A549 (cell line): Measurements from ENCODE around the gene CEP72. TPM values are rescaled to one million over a fixed set of nuclear protein-coding genes. Genes with fewer than 3 reads are reported as not detected.

ENCODE experiments used
- ATAC-seq, 2 experiments: fragments of 200-7000 bp in 1 of 2; fragments of >200 bp in 1 of 2; cut with Nextera tagmentation in 1 of 2; cut with Tn5 transposase in 1 of 2; 3 replicates each; pipeline versions ENCODE4 v1.8.0 to v1.9.1; 2018 to 2020; ENCODE audit warnings: mild to moderate bottlenecking in 1 of 2, moderate library complexity in 1 of 2
- CTCF ChIA-PET: fragments of 300-600 bp; sonication (Branson Sonifier 250); formaldehyde crosslinking; extraction: SDS; loops from one replicate; lab custom pipeline; 2021; ENCODE audit warnings: antibody characterized with exemption, inconsistent platforms; lab: Yijun Ruan, JAX
- POLR2A ChIA-PET: fragments of 350-600 bp; formaldehyde crosslinking; extraction: SDS; loops from one replicate; lab custom pipeline; 2021; ENCODE audit warnings: antibody characterized with exemption, inconsistent platforms; lab: Yijun Ruan, JAX
- DNase-seq, 2 experiments: peaks; one replicate each; pipeline versions ENCODE4 v3.0.0 to v3.0.0-alpha.2; 2011 to 2016; ENCODE audit warnings: low read depth in 1 of 2, low spot score in 1 of 2
- FAIRE-seq: peaks from 2 replicates; lab custom pipeline; 2011; peaks lifted over from hg19 to GRCh38; lab: Jason Lieb, UNC
- H3K27ac ChIP-seq, 2 experiments: fragments of >200 bp; sonication (Bioruptor Twin); formaldehyde crosslinking; 3 replicates each; pipeline ENCODE4 v1.5.1; 2016 to 2017
- H3K4me1 ChIP-seq: fragments of >200 bp; sonication (Bioruptor Twin); formaldehyde crosslinking; 3 replicates; pipeline ENCODE4 v1.6.1; 2016
- H3K4me2 ChIP-seq: fragments of >200 bp; sonication (Bioruptor Twin); formaldehyde crosslinking; 3 replicates; pipeline ENCODE4 v1.6.1; 2016
- H3K4me3 ChIP-seq: fragments of >200 bp; sonication (Bioruptor Twin); formaldehyde crosslinking; 3 replicates; pipeline ENCODE4 v1.5.1; 2016
- H3K9me3 ChIP-seq: fragments of >200 bp; sonication (Bioruptor Twin); formaldehyde crosslinking; 3 replicates; pipeline ENCODE4 v1.6.1; 2016
- BHLHE40 ChIP-seq: IDR thresholded peaks from 2 replicates; pipeline ENCODE4 v1.6.1; 2012; ENCODE audit warnings: low read depth, low read length, inconsistent platforms
- CBX2 ChIP-seq: fragments of 200-600 bp; sonication (generic); IDR thresholded peaks from 2 replicates; pipeline ENCODE4 v1.6.1; 2016; ENCODE audit warnings: low read depth, mild to moderate bottlenecking, borderline replicate concordance
- CEBPB ChIP-seq, 2 experiments: fragments of >200 bp in 1 of 2; sonication (Bioruptor Twin) in 1 of 2; formaldehyde crosslinking in 1 of 2; IDR thresholded peaks; 2 replicates each; pipeline ENCODE4 v1.6.1; 2012 to 2016
- E2F6 ChIP-seq: IDR thresholded peaks from 2 replicates; pipeline ENCODE4 v1.6.1; 2012; ENCODE audit warnings: low read depth, borderline replicate concordance
- ELK1 ChIP-seq: fragments of 150-350 bp; IDR thresholded peaks from 2 replicates; pipeline ENCODE4 v1.6.1; 2014; ENCODE audit warnings: low read depth, mild to moderate bottlenecking, low read length
- FOSB ChIP-seq: fragments of 250-450 bp; sonication (Bioruptor Pico); IDR thresholded peaks from 2 replicates; pipeline ENCODE4 v1.5.0; 2020; ENCODE audit warnings: mild to moderate bottlenecking, moderate library complexity
- GATA3 ChIP-seq: IDR thresholded peaks from 2 replicates; pipeline ENCODE4 v1.6.1; 2012; ENCODE audit warnings: borderline replicate concordance
- HDAC2 ChIP-seq: fragments of 200-600 bp; sonication (generic); IDR thresholded peaks from 2 replicates; pipeline ENCODE4 v1.6.1; 2016
- HEYL ChIP-seq: fragments of 250-450 bp; sonication (Bioruptor Pico); IDR thresholded peaks from 2 replicates; pipeline ENCODE4 v1.8.0; 2021; ENCODE audit warnings: mild to moderate bottlenecking, moderate library complexity
- JUNB ChIP-seq: fragments of >200 bp; sonication (Bioruptor Twin); formaldehyde crosslinking; IDR thresholded peaks from 2 replicates; pipeline ENCODE4 v1.6.1; 2016
- MAFK ChIP-seq: fragments of 450-650 bp; IDR thresholded peaks from 2 replicates; pipeline ENCODE4 v1.6.1; 2014; ENCODE audit not compliant: partially characterized antibody
- MAZ ChIP-seq: fragments of 150-350 bp; IDR thresholded peaks from 2 replicates; pipeline ENCODE4 v1.6.1; 2014; ENCODE audit warnings: antibody characterized with exemption, low read depth, low read length, borderline replicate concordance
- MYC ChIP-seq: IDR thresholded peaks from 2 replicates; pipeline ENCODE4 v1.6.1; 2012; ENCODE audit warnings: mild to moderate bottlenecking, inconsistent platforms, low read length, improper control_type of control experiment, borderline replicate concordance
- NR3C1 ChIP-seq: fragments of >200 bp; sonication (Bioruptor Twin); formaldehyde crosslinking; IDR thresholded peaks from 3 replicates; pipeline ENCODE4 v1.6.1; 2017
- PHF8 ChIP-seq: fragments of 200-600 bp; sonication (generic); IDR thresholded peaks from 2 replicates; pipeline ENCODE4 v1.6.1; 2016; ENCODE audit warnings: low read depth, mild to moderate bottlenecking, antibody characterized with exemption, moderate library complexity, borderline replicate concordance
- POLR2A ChIP-seq: IDR thresholded peaks from 2 replicates; pipeline ENCODE4 v1.6.1; 2012; ENCODE audit warnings: mild to moderate bottlenecking, low read length
- RAD21 ChIP-seq, 2 experiments: fragments of >200 bp in 1 of 2; sonication (Bioruptor Twin) in 1 of 2; formaldehyde crosslinking in 1 of 2; IDR thresholded peaks in 1 of 2; conservative IDR thresholded peaks in 1 of 2; 2 replicates in 1 of 2; 3 replicates in 1 of 2; pipeline ENCODE4 v1.6.1; 2012 to 2018; ENCODE audit warnings: inconsistent platforms in 1 of 2
- RARB ChIP-seq: fragments of 250-450 bp; sonication (Bioruptor Pico); IDR thresholded peaks from 2 replicates; pipeline ENCODE4 v1.8.0; 2021; ENCODE audit warnings: mild to moderate bottlenecking, moderate library complexity
- RNF2 ChIP-seq: fragments of 200-600 bp; sonication (generic); IDR thresholded peaks from 2 replicates; pipeline ENCODE4 v1.6.1; 2016; ENCODE audit warnings: low read depth, mild to moderate bottlenecking, antibody characterized with exemption, moderate library complexity, borderline replicate concordance
- SMC3 ChIP-seq: fragments of >200 bp; sonication (Bioruptor Twin); formaldehyde crosslinking; IDR thresholded peaks from 3 replicates; pipeline ENCODE4 v1.6.1; 2018; ENCODE audit warnings: inconsistent platforms
- SREBF2 ChIP-seq: fragments of 450-650 bp; IDR thresholded peaks from 2 replicates; pipeline ENCODE4 v1.6.1; 2014; ENCODE audit warnings: mild to moderate bottlenecking, moderate library complexity
- TFCP2L1 ChIP-seq: fragments of 250-450 bp; sonication (Bioruptor Pico); IDR thresholded peaks from 2 replicates; pipeline ENCODE4 v1.5.0; 2021; ENCODE audit warnings: mild to moderate bottlenecking
- WGBS: methylation state at CpG from one replicate; pipeline ENCODE4 v1.1.6; 2017; ENCODE audit errors: missing lambda C conversion rate; 5-methylcytosine and 5-hydroxymethylcytosine counted together
- polyA plus RNA-seq, 4 experiments: library from polyadenylated mRNA; depleted of rRNA in 3 of 4; stranded (reverse); fragments of >200 nt; fragmentation: RNase III in 1 of 4; extraction: RNeasy Plus Mini Kit Qiagen cat#74134 plus additional on column Dnase treatment in 1 of 4; gene quantifications; 2 replicates in 3 of 4; 3 replicates in 1 of 4; pipeline ENCODE4 v1.2.3, GENCODE V29; 2011 to 2017
- TF ChIP-seq, protein P1 (sequence below): fragments of 450-650 bp; IDR thresholded peaks from 2 replicates; pipeline ENCODE4 v1.6.1; 2014; ENCODE audit warnings: antibody characterized with exemption
- TF ChIP-seq, protein P2 (sequence below): IDR thresholded peaks from 2 replicates; pipeline ENCODE4 v1.6.1; 2012

The CEP72 gene
- polyA plus RNA-seq, 2 of the 4 experiments (the other 2 are of a cell fraction), result 10.8 to 11.1 TPM

- 91% methylated on average over 19 of the region's 38 CpGs for WGBS
- DNase-seq, result no peak
Measured at GRCh38 chr5:663436-664342, 51.5 kb downstream of the CEP72 start.

GRCh38 chr5:664343-664993 lies 52.3 kb downstream of the CEP72 start:
- 87% methylated on average over 12 of the region's 24 CpGs for WGBS
- H3K4me1 ChIP-seq, result peaks cover 8% of the 10 kb centered on the region
- CTCF ChIA-PET, result interaction anchor here (0.8 to 0.9 kb wide), 2 partner anchors 10 to 225 kb away, joined by 3 read pairs; no protein-coding TSS in a partner anchor
- peaks cover 5% of the 10 kb centered on the region; the same call in 2 of the 3 replicates for H3K9me3 ChIP-seq
- POLR2A ChIA-PET, result no interaction called here
- no peak overlapping the region for H3K4me3 ChIP-seq
- no peak for TF ChIP-seq MAZ
- TF ChIP-seq RAD21 (conservative IDR thresholded peaks at IDR 0.05 in 1 of 2, IDR thresholded peaks at IDR 0.05 in 1 of 2), result no peak
- no peak for TF ChIP-seq PHF8
- TF ChIP-seq, all 56 proteins: peak for 0
- H3K27ac ChIP-seq, result no peak overlapping the region
- FAIRE-seq (no peak), DNase-seq (no peak), ATAC-seq (no peak)
- no peak overlapping the region for H3K4me2 ChIP-seq

More at GRCh38 chr5:663436-664342, 51.5 kb downstream of the CEP72 start:
- ATAC-seq (peak in 1 of 2 experiments; percentile 39; a peak in 3 of 6 replicates), FAIRE-seq (no peak)
- Histone ChIP-seq H3K4me1 (0 out of 3 replicates have a peak, but pooled peaks cover under 1% of the 10 kb centered on the region), H3K9me3 (peaks cover 5% of the 10 kb centered on the region; the same call in 2 of the 3 replicates), H3K4me2 (no peak overlapping the region), H3K27ac (no peak overlapping the region), H3K4me3 (no peak overlapping the region)
- TF ChIP-seq GATA3 (no peak), NR3C1 (no peak), HEYL (CRISPR knock-in tag) (no peak), ELK1 (no peak), RNF2 (no peak), MYC (no peak), FOSB (CRISPR knock-in tag) (no peak), SMC3 (no peak)
- TF ChIP-seq, protein P1, sequence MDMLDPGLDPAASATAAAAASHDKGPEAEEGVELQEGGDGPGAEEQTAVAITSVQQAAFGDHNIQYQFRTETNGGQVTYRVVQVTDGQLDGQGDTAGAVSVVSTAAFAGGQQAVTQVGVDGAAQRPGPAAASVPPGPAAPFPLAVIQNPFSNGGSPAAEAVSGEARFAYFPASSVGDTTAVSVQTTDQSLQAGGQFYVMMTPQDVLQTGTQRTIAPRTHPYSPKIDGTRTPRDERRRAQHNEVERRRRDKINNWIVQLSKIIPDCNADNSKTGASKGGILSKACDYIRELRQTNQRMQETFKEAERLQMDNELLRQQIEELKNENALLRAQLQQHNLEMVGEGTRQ, result no peak
- TF ChIP-seq, protein P2, sequence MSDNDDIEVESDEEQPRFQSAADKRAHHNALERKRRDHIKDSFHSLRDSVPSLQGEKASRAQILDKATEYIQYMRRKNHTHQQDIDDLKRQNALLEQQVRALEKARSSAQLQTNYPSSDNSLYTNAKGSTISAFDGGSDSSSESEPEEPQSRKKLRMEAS, result no peak
- ChIA-PET CTCF (no interaction called here), POLR2A (no interaction called here)

GRCh38 chr5:664994-665360 lies 52.8 kb downstream of the CEP72 start:
- H3K4me2 ChIP-seq, result no peak overlapping the region
- H3K27ac ChIP-seq, result no peak overlapping the region
- ATAC-seq (no peak), FAIRE-seq (no peak), DNase-seq (no peak)
- ChIA-PET POLR2A (no interaction called here), CTCF (interaction anchor here (0.8 to 0.9 kb wide), 2 partner anchors 10 to 225 kb away, joined by 3 read pairs; no protein-coding TSS in a partner anchor)
- no peak for TF ChIP-seq JUNB
- peaks cover 12% of the 10 kb centered on the region for H3K4me1 ChIP-seq
- H3K9me3 ChIP-seq, result no peaks in the 10 kb centered on the region; the same call in 1 of the 3 replicates
- 93% methylated on average over 18 of the region's 20 CpGs for WGBS
- no peak overlapping the region for H3K4me3 ChIP-seq

- TF ChIP-seq CEBPB (IDR thresholded peaks at IDR 0.05) (no peak), TFCP2L1 (no peak), HDAC2 (no peak), RARB (no peak), BHLHE40 (no peak), SREBF2 (no peak), POLR2A (no peak), CBX2 (no peak), MAFK (no peak), RAD21 (conservative IDR thresholded peaks at IDR 0.05 in 1 of 2, IDR thresholded peaks at IDR 0.05 in 1 of 2) (no peak), E2F6 (no peak)
- DNase-seq (peak in 1 of 2 experiments; percentile 32), ATAC-seq (no peak), FAIRE-seq (no peak)
- ChIA-PET POLR2A (no interaction called here), CTCF (interaction anchor here (1.4 to 2.1 kb wide), 3 partner anchors 12 to 237 kb away, joined by 3 to 5 read pairs (median 5); no protein-coding TSS in a partner anchor)
- Histone ChIP-seq H3K4me3 (no peak overlapping the region), H3K4me1 (peaks cover 12% of the 10 kb centered on the region), H3K4me2 (no peak overlapping the region), H3K9me3 (no peaks in the 10 kb centered on the region), H3K27ac (no peak overlapping the region)
- WGBS, result no CpG with 5 or more reads among the region's 8 CpGs
Measured at GRCh38 chr5:665541-665955, 53.4 kb downstream of the CEP72 start.
